Measurements from ENCODE around the gene BPIFA1. TPM values are rescaled to one million over a fixed set of nuclear protein-coding genes. Genes with fewer than 3 reads are reported as not detected.

The BPIFA1 gene
- total RNA-seq, 1 donor from 2014 or later, result not detected

DNA sequence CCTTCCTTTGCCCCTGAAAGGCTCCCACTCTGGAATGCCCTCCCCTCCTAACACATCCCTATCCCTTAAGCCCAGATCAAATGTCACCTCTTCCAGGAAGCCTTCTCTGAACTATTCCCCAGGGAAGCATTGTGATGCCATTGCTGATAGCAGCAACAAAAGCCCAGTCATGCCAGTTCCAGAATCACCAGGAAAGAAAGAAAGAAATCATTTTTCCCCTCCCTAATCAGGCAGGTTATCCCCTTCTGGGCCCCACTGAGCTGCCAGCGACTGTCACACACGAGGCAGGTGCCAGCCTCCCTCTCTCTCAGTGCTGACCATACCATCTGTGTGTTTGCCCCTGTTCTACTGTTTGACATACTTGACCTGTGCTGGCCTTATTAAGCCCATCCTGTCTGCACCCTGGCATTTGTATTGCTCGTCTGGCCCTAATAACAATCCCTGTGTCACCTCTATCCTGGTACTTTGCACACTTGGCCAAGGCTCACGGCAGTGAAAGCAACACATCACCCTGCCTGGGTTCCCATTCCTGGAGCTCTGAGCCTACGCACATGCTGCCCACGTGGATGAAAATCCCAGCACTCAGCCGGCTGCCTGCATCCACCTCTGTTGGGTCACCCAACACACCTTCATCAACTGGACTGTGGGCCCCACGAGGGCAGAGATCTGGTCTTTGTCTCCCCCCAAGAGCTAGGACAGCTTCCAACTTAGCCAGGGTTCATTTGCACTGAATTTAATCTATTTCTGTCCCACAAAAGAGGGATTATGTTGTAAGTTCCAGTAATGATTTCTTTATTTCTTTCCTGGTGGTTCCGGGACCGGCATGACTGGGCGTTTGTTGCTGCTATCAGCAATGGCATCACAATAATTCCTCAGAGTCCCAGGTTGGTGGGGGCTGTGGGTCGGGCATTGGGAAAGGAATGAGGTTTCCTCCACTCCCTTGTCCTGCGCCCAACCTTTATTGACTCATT, 42.0 kb downstream of the BPIFA1 start:
- DNase-seq (ENCODE audit: low read depth), result no peak

DNA sequence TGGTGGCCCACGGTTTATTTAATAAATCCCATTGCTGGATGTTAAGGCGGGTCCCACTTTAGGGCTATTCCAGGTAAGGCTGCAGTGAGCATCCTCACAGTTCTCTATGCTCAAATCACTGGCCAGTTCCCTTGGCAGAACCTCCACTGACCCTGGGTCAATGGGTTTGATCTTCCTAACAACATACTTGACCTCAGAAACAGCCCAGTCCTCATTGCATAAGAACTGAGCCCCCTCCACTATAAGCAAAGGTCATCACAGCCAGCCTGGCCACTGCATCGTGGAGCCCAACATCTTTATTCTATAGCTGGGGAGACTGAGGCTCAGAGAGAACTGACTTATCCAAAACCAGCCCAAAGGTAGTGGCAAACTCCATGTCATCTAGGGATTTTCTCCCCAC, 42.9 kb downstream of the BPIFA1 start:
- DNase-seq (ENCODE audit: low read depth), result no peak

DNA sequence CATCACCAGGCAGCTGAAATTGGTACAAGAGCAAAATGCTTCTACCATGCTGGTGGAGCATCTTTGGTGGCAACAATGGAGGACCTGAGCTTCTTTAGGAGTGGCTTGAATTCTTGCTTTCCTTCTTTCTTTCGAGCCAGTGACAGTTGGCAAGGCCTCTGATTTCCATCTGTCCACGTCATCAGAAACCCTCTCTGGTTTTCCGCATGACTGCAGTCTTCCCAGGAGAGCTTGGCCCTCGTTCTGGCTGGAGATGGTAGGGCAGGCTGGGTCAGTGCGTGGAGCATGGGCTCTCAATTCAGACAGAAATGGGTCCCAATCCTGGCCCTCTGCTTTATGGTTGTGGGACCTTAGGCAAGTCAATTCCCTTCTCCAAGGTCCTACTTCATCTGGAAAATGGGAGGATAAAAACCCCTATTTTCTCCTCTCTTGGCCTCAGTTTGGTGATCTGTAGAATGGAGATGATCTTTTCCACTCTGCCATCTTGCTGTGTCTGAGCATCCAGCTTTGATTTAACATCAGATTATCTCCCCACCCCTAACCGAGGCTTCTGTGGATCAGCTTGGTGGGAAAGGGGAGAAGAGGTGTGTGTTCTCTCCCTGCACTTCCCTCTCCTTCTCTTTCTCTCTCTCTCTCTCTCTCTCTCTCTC, 43.6 kb downstream of the BPIFA1 start:
- DNase-seq (ENCODE audit: low read depth), result no peak

DNA sequence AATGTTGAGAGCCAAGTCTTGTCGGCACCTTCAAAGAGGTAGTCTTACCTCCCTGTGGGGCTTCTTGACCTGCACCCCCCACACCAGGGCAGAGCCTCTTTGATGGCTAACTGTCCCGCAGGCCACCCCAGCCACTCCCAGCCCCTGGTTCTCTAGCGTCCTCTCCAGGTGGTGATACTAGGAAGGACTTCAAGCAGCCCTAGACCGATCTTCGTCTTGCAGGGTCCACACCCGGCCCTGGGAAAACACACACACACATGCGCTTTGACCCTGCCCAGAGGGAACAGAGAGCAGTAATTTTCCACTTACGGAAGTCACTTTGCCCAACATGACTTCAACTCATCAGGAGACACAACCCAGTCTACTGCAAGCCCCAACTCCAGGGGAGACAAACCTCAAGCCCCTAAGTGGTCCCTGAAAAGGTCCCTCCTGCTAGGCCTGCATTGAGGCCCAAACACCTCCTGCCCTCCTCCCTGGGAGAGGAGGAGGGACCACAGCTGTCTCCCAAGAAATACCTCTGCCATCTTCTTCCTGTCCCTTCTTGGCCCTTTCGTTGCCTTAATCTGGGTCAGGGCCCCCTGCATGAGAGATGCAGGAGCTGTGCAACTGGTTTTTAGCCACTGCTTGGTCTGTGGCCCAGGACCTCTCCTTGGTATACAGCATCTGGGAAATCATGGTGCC, 44.3 kb downstream of the BPIFA1 start:
- DNase-seq (ENCODE audit: low read depth), result no peak

DNA sequence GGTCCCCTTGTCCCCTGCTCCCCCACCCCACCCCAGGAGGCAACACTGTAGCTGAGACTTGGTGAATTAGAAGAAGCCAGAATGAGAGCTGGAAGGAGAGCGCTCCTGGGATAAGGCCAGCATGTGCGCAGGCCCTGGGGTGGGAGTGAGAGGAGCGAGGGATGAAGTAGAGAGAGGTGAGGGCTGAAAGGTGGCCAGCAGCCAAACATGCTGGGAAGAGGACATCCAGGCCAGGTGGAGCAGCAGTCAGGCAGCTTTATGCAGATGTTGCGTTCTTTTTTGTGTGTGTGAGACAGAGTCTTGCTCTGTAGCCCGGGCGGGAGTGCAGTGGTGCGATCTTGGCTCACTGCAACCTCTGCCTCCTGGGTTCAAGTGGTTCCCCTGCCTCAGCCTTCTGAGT, 45.0 kb downstream of the BPIFA1 start:
- DNase-seq (ENCODE audit: low read depth), result no peak

DNA sequence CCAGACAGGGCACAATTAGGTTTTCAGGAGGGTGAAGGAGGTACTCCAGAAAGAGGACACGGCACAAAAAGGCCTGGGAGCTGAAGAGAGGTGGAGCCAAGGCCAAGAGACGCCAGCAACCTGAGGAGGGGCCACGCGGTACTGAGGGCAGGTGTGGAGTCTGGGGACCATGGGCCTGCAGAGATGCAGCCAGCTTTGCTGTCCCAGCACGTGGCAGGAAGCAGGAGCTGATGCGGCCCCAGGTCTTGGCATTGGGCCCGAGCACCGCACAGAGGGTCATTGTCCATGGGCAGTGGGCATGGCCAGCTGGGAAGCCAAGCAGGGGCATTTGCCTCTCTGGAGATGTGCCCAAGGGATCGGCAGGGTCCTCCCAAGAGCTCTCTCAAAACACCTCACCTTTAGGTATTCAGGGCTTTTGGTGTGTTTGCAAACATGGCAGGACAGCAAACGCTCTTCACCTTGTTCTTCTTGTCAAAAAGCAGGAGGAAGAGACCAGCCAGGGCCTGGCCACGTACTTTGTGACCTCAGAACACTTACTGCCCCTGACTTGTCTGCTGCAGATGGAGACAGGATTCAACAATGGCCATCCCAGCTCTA, 45.9 kb downstream of the BPIFA1 start:
- DNase-seq (ENCODE audit: low read depth), result no peak

DNA sequence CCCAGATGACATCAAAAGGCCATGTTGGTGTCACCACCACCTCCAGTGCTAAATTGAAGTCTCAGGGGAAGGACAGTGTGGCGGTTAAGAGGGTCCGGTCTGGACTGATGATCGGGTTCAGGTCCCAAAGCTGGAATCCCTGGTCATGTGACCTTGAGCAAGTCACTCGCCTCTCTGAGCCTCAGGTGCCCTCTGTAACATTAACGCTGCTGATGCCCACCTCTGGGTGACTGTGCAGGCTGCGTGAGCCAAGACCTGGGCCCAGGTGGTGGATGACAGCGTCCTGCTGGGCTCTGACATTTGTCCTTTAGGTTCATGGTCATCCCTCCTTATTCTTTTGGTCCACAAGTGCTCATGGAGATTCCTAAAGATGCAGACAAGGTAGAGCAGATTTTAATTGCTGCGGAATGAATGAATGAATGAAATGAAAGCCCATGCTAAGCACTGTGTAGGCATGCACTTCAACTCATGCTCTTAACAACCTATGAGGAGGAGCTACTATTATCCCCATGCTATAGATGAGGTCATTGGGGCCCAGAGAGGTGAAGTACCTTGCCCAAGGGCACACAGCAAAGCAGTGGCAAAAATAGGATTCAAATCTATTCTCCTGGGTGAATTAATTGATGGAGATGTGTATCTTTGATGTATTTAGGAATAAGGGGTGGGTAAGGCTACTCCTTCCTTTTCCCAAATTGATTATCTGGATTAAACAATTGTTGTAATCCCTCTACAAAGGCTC, 46.6 kb downstream of the BPIFA1 start:
- DNase-seq (ENCODE audit: low read depth), result no peak

DNA sequence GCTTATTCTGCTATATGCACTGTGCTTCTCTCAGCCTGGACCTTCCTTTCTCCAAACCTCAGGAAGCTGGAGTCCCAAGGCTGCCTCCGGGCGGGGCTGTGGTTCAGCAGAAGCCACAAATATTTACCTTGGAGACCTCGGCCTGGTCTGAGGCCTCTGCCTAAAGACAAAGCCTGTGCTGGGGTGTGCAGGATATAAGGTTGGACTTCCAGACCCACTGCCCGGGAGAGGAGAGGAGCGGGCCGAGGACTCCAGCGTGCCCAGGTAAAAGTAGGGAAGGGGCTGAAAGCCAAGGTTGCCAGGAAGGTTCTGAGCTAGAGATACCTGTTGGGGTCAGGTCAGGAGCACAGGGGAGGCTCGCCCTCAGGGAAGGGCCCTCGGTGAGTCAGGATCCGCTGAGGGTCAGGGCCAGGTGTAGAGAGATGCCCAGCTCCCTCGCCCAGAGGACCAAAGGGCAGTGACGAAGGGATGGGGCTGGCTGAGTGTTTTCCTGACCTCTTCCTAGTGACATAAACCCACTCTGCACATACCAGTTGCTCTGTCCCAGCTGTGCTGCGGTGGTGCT, 47.3 kb downstream of the BPIFA1 start, which contains the start of gene BPIFB1:
Gene BPIFB1 (plus strand): TSS at position 224 of the 565 bp plus-strand sequence. CDS start 2,860 bp downstream, outside the sequence.
- no peak for DNase-seq (ENCODE audit: low read depth)

DNA sequence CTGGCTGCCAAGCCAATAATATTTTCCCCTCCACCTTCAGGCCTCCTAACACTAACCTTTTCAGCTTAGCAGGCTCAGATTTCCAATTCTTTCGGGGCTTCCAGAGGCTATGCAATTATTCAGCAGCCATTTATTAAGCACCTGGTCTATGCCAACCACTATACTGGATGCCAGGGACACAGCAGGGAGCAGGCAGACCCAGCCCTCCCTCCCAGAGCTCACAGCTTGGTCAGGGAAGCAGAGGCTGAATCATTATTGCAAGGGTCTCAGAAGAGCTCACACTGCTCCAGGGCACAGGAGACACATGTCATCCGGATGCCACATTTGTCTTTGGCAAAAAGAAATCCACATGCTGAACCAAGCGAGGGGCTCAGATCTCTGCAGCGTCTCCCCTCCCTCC, 48.5 kb downstream of the BPIFA1 start:
- no peak for DNase-seq (ENCODE audit: low read depth)

DNA sequence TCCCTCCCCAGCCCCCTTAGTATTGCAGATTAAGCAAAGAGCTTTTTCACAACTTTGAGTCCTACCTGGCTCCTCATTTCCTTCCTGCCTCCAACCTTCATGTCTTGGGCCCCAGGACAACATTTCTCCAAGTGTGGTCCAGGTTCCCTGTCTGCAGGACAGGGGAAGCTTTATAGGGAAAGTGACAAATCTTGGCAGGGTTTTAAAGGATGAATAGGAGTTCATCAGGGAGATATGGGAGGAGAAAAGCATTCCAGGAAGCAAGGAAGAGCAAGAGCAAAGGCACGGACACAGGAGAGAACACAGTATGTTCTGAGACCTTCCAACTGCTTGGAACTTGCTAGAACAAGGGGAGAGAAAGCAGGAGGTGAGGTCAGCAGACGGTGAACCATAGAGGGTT, 49.1 kb downstream of the BPIFA1 start:
- DNase-seq (ENCODE audit: low read depth), result no peak

DNA sequence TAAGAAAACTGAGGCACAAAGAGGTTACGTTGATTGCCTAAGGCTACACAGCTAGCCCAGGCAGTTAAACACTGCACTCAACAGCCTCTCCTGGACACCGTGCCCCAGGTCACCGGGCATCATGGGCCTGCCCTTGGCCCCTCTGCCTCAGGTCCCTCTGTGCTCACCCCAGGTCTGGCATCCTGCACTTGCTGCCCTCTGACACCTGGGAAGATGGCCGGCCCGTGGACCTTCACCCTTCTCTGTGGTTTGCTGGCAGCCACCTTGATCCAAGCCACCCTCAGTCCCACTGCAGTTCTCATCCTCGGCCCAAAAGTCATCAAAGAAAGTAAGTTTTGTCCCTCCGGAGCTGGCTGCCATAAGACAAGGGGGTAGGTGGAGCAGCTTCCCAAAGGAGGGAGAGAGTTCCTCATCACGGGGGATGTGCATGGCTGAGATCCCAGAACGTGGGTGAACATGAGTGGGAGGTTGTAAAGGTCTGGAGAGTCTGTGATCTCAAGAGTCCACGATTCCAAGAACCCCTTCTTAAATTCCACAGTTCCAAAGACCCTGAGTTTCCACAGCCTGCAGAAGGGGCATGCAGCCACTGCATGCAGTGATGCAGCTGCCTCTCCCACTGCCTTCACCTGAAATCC, 50.2 kb downstream of the BPIFA1 start:
- no peak for DNase-seq (ENCODE audit: low read depth)

DNA sequence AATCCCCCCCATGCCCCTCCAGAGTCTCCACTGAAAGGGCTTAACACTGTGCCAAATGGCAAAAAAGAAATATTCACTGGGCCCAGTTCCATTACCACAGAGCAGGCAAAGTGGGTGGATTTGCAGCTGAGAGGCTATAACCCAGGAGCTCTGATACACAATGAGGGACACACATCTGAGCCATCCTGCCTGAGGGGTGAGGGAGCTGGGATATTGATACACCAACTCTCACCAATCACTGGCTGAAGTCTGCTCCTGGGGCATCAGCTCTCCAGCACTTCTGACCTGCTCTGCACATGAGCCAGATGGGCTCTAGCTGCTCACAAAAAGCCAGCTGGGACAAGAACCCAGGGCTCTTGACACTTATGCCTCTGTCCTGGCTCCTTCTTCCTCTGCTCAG, 52.1 kb downstream of the BPIFA1 start:
- no peak for DNase-seq (ENCODE audit: low read depth)

DNA sequence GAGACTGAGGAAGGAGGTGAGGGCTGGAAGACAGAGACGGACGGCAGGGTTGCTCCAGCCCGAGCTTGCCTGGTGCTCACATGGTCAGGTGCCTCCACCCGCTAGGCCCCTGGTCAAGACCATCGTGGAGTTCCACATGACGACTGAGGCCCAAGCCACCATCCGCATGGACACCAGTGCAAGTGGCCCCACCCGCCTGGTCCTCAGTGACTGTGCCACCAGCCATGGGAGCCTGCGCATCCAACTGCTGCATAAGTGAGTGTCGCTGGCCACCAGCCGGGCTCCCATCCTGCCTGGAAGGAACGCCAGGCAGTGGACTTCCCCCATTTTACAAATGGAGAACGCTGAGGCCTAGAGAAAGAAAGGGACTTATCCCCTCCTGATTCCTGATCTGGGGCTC, 55.1 kb downstream of the BPIFA1 start:
- no peak for DNase-seq (ENCODE audit: low read depth)

DNA sequence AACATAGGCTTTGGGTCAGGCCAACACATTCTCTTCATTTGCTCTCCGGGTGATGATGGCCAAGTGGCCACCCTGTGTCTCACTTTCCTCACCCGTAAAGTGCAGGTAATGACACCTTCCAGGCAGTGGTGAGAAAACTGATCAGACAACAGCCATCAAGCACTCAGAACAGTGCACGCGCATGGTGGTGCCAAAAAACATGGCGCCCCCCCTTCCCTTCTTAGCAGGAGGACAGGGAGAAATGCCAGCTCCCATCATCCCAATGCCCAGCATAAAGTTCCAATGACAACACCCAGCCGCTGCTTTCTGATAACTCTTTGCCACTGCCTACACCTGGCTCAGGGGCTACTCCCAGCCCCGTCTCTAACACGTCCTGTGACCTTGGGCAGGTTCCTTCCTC, 55.6 kb downstream of the BPIFA1 start:
- no peak for DNase-seq (ENCODE audit: low read depth)

DNA sequence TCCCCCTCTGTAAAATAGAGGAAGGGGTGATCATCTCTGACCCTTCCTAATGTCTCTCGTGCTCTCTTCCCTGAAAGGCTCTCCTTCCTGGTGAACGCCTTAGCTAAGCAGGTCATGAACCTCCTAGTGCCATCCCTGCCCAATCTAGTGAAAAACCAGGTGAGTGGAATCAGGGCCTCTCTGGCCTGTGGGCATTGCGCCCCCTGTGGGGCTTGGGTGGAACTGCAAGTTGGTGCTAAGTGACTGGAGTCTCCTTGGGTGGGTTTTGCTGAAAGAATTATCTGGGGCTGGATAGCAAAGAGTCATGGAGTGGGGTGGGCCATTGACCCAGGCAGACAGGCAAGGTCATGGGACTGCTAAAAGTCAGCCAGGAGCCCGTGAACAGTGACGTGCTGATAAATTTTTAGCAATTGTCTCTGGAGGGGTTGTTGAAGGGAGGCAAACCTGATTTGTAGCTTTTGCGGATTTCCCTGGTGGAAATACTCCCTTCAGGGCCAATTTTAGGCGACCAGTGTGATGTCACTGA, 56.1 kb downstream of the BPIFA1 start:
- peak; percentile 30 for DNase-seq (ENCODE audit: low read depth)
